HG03575 (cell line): ENCODE results near the gene AAK1.
"Not testable (repeated sequence)": the region's sequence is repeated elsewhere in the genome, so short reads cannot be mapped to it uniquely, and the experiment has no call there.

Experiments
- ATAC-seq: cut with Tn5 transposase; IDR thresholded peaks from one replicate; pipeline ENCODE4 v1.9.1; 2021; ENCODE audit not compliant: unreplicated experiment, insufficient number of reproducible peaks, low FRiP score; ENCODE audit errors: extremely low read depth

Gene AAK1

GRCh38 chr2:69561101-69561500 lies 82.4 kb downstream of the AAK1 start:
- ATAC-seq, result no peak

GRCh38 chr2:69560147-69560482 lies 83.4 kb downstream of the AAK1 start:
- ATAC-seq, result no peak

DNA sequence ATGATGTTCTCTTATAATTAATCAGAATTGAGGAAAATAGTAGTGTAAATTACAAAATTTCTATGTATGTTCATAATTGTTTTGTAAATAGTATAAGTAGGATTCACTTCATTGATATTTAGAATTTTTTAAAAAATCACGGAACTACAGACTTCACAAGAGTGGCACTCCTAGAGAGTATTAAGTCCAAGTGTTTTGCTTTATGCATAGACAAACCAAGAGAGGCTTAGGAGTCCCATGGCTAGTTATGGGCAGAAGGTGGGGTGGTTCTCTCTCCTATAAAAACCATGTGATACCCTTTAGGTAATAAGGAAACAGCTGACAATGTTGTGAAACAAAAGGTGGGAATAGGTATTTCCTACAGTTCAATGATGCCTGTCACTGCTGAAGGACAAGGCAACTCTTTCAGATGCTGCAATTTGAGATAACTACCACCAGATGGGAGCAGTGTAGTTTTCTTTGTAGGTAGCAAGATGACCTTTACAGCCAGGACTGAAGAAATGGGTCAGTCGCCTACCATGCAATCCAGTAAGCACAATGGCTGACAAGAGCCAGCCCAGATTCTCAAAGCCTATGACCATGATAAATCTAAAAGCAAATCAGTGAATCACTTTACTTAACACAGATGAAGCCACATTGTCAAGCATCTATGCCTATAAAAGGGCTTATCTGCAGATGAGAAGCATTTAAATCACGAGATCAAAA lies 83.9 kb downstream of the AAK1 start:
- no peak for ATAC-seq

DNA sequence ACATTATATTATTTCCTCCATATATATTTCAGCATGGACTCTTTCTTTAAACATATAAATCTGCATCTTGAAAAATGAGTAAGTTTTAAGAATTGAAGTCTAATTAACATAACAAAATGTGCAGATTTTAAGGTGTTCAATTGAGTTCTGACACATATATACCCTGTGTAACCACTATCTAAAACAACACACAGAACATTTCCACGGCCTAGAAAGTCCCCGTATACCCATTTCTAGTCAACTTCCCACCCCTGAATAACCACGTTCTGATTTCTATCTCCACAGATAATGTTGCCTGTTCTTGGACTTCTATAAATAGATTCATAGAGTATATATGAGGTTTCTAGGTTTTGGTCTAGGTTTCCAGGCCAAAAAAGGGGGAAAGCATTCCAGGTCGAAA lies 87.5 kb downstream of the AAK1 start:
- no peak for ATAC-seq

DNA sequence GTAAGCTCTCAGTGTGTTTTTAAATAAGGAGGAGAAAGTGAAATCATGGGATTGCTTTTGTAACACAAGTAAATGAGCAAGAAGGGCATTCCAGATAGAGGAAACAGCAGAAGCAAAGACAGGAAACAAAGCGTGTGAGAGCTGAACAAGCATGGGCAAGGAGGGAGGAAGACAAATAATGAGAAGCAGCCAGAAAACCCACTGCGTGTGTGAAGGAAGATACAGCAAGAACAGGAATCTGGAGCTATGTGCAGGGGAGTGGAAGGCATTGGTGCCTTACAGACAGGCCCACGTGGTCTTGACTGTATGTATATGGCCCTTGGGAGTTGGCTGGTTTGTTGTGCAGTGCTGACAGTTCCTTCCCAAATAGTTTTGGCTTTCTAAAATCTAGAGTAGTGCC lies 88.6 kb downstream of the AAK1 start:
- no peak for ATAC-seq

DNA sequence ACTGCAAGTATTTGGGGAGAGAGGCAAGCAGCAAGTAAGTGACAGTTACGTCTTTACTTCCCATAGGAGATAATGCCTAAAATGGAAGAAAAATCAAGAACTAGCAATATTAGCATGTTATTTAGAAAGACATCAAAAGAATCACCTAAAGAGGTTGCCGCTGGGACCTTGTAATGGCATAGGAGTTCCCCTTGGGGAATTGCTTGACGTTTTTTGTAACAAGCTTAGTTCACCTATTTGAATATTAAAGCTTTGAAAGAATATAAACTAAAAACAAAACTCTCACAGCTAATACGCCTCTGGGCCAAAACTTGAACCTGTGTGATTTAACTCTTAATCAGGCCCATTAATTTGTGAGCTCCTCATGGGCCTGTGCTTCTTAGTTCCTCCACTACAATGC lies 89.0 kb downstream of the AAK1 start:
- ATAC-seq, result no peak

DNA sequence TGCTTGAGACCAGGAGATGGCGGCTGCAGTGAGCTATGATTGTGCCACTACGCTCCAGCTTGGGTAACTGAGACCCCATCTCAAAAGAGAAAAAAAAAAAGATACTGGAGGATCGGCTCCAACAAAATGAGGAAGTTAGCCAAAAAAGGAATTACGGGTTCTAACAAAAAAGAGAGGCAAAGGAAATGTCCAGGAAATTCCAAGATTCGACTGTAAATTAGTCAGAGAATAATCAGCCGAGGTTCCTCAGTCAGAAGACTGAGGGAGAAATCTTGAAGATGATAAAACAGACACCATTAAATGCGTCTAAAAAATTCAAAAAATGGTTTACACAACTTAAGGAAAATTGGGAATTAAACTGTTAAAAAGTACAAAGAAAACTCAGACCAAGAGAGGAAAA lies 89.5 kb downstream of the AAK1 start:
- ATAC-seq, result no peak

- ATAC-seq, result not testable (repeated sequence)
Observed at GRCh38 chr2:69550511-69550910, 93.0 kb downstream of the AAK1 start.

DNA sequence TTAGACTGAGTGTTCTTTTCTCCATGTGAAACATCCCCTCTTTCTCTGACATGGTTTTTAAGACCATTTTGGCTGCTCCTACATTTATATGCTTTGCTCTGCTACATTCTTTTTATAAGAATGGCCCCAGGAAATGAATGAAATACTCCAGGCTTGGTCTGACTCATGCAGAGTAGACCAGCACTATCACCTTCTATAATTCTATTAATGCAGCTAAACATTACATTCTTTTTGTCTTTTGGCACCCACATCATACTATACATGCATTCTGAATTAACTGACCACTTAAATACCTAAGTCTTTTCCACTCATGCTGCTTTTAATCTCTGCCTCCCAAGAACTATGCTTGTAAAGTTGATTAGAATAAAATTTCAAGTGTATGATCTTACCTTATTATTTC lies 94.1 kb downstream of the AAK1 start:
- ATAC-seq, result no peak

GRCh38 chr2:69547984-69548715 lies 95.4 kb downstream of the AAK1 start:
- ATAC-seq, result no peak

DNA sequence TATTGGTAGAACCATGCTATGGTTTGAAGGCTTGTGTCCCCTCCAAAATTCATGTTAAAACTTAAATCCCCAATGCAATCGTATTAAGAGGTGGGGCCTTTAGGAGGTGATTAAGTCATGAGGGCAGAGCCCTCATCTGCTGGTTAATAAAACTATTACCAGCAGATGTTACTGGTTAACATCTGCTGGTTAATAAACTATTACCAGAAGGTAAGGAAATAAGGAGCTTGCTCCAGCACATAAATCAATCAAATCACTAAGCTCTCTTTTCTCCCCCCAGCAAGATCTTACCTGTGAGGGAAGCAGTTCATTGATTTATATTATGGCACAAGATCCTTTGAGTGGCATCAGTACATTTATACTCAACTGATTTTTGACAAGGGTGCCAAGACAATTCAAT lies 96.9 kb downstream of the AAK1 start:
- no peak for ATAC-seq

- no peak for ATAC-seq
Observed at GRCh38 chr2:69545477-69545932, 98.0 kb downstream of the AAK1 start.

DNA sequence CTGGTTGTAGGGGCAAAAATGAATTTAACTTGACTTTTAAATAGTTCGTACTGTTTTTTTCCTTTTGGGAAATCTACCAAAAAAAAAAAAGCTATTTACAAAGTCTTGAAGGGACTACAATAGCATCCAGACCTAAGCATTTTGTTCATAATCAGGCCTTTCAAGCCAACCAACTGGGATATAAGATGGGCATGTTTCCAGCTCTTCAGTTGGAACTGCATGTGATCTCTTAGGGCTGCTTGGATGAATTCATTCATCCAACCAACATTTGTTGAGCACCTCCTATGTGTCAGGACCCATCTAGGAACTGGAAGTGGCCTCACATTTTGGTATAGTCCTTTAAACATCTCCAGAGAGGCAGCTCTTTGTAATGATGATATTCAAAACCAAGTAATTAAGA lies 98.6 kb downstream of the AAK1 start:
- no peak for ATAC-seq

- ATAC-seq, result no peak
Observed at GRCh38 chr2:69539549-69539908, 104.0 kb downstream of the AAK1 start.

DNA sequence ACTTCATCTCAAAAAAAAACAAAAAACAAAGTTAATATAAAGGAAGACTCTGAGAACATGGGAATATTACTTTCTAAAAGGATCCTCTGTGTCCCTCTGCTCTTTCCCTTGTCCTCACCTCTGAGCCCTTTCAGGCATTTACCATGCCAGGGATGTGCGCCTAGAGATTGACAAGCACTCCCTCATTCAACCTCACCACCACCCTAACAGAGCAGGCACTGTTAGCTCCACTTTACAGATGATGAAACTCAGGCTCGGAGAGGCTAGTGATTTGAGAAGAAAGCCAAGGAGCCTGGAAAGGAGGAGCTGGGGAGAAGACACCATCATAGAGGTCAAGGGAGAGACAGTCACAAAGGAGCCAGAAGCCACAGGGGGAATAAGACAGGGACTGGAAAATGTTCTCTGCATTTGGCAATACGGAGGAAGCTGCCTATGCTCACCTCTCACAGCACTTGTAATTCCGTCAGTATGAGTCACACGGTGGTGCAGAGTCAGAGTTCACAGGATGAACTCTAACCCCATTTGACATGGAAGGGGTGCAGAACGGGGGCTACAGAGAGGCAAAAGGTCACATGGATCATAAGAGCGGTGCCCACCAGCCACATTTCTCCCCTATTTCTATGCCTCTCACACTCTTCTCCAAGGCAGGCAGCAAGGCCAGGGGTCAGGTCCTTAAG lies 104.5 kb downstream of the AAK1 start:
- no peak for ATAC-seq

- ATAC-seq, result no peak
Observed at GRCh38 chr2:69538249-69538648, 105.3 kb downstream of the AAK1 start.

DNA sequence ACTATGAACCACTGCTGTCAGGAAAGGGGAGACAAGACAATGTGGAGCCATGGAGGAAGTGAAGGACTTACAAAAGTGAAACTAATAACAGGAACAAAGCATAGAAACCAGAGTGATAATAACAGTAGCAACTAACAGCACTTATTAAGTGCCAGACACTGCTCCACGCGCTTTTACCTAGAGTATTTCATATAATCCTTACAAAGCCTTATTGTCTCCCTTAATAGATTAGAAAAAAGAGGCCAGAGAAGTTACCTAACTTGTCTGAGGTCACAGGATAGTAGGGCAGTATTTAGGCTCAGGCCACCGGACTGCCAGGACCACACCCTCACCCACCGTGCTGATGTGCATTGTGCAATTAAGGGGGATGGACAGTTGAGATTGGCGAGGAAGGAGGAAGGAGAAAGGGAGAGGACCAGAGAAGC lies 107.7 kb downstream of the AAK1 start:
- ATAC-seq, result no peak

- no peak for ATAC-seq
Observed at GRCh38 chr2:69531186-69531585, 112.4 kb downstream of the AAK1 start.

DNA sequence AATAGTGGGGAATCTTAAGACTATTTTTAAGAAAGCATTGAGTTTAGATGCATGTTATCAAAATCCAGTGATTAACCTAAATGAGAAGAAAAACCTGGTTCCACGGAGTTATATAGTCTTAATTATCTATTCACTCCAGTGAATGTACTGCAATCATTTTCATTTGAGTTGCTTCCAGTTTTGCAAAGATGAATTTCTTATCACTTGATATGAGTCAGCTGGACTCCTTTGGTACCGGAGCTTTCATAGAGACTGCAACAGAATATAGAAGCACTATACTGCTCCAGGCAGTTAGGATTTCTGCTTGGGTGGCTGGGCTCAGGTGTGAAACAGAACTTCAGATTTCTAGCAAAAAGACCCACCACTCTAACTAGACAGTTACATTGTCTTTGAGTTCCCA lies 114.1 kb downstream of the AAK1 start:
- no peak for ATAC-seq

- no peak for ATAC-seq
Observed at GRCh38 chr2:69525261-69525660, 118.3 kb downstream of the AAK1 start.
